GM13976 (cell line): ENCODE measurements around the gene RAE1.

Experiments used
- DNase-seq: peaks from one replicate; pipeline ENCODE4 v3.0.0; 2012; ENCODE audit warnings: low spot score
- in situ Hi-C: fragments of 300-500 bp; cut with MboI; formaldehyde crosslinking; loops from one replicate; pipeline ENCODE4 v1.12.0; 2022; ENCODE audit warnings: low sequenced_read_pairs, mixed read lengths, inconsistent platforms; ENCODE audit not compliant: unreplicated experiment
- TF ChIP-seq, protein P1 (sequence below): IDR thresholded peaks from 2 replicates; pipeline ENCODE4 v1.5.1; 2012; ENCODE audit warnings: borderline replicate concordance, mild to moderate bottlenecking; ENCODE audit not compliant: insufficient read depth; ENCODE audit errors: extremely low read depth, missing control alignments, control extremely low read depth

RAE1 gene

DNA sequence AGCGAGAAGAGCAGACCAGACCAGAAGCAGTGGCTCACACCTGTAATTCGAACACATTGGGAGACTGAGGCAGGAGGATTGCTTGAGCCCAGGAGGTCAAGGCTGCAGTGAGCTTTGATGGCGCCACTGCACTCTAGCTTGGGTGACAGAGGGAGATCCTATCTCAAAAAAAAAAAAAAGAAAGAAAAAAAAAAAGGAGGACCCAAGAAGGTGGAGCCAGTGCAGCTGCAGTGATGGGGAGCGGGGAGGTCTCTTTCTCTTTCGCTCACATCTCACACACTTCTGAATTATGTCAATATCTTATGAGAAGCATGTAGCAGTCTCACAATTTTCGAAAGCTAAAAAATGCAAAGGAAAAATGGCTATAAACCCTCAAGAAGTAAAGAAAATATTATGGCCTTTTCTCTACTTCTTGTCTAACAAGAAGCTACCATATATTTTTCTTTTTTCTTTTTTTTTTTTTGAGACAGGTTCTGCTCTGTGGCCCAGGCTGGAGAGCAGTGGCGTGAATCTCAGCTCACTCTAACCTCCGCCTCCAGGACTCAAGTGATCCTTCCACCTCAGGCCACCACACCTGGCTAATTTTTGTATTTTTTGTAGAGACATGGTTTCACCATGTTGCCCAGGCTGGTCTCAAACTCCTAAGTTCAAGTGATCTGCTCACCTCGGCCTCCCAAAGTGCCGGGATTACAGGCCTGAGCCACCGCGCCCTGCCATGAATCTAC lies 25.3 kb upstream of the RAE1 start:
- TF ChIP-seq, protein P1, sequence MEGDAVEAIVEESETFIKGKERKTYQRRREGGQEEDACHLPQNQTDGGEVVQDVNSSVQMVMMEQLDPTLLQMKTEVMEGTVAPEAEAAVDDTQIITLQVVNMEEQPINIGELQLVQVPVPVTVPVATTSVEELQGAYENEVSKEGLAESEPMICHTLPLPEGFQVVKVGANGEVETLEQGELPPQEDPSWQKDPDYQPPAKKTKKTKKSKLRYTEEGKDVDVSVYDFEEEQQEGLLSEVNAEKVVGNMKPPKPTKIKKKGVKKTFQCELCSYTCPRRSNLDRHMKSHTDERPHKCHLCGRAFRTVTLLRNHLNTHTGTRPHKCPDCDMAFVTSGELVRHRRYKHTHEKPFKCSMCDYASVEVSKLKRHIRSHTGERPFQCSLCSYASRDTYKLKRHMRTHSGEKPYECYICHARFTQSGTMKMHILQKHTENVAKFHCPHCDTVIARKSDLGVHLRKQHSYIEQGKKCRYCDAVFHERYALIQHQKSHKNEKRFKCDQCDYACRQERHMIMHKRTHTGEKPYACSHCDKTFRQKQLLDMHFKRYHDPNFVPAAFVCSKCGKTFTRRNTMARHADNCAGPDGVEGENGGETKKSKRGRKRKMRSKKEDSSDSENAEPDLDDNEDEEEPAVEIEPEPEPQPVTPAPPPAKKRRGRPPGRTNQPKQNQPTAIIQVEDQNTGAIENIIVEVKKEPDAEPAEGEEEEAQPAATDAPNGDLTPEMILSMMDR = no peak
- in situ Hi-C loops = loop anchor here (10.0 kb wide), 1 partner anchor 241 kb away; no protein-coding TSS in a partner anchor
- no peak for DNase-seq

DNA sequence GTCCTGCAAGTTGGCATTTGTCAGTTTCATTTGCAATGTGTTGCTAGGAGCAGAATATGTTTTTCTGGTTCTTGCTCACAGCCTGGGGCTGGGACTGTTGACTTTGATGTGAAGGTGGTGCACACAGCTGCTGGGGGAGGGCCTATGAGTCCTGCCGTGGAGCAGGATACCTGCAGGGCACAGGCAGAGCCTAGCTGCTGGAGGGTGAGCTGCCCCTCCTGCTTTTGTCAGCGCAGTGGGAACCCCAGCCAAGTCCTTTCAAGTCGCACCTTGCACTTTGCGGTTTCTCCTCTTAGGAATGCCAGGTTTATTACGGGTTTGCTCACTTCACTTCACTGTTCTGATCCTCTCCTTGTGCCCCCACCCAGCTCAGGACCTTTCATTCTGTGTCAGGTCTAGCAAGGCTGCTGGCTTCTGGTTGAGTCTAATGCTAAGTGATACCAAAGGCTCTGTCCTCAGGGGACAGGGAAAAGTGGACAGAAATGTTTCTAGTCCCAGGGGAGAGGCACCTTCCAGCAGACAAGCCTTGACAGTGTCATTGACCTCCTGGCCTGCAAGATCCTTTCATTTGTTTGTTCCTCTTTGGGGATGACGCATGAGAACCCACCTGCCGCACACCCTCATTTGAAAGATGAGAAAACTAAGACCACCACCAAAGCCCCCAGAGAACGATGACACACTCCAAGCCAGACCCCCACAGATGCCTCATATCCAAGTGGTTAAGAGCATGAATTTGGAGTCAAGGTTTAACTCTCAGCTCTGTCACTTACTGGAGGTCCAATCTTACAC lies 24.2 kb upstream of the RAE1 start:
- no peak for DNase-seq
- in situ Hi-C loops = loop anchor here (10.0 kb wide), 1 partner anchor 242 kb away; no protein-coding TSS in a partner anchor

DNA sequence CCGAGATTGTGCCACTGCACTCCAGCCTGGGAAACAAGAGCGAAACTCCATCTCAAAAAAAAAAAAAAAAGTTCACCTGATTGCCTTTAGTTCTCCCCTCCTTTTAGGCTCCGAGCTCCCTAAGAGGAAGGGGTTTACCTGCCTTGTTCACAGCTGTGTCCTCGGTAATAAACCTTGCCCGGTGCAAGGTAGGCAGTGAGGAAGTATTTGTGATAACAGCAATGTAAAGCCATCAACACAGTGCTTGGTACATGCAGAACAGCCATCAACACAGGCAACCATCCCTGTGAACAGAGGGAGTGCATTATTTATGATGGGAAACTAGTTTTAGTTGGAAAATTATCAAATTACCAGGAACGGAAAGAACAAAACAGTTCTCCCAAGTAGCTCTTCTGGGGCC lies 23.2 kb upstream of the RAE1 start:
- TF ChIP-seq, protein P1 = no peak
- DNase-seq = no peak
- in situ Hi-C loops = loop anchor here (10.0 kb wide), 1 partner anchor 243 kb away; no protein-coding TSS in a partner anchor

More for the DNA sequence above, 24.2 kb upstream of the RAE1 start:
- TF ChIP-seq, protein P1 = no peak

DNA sequence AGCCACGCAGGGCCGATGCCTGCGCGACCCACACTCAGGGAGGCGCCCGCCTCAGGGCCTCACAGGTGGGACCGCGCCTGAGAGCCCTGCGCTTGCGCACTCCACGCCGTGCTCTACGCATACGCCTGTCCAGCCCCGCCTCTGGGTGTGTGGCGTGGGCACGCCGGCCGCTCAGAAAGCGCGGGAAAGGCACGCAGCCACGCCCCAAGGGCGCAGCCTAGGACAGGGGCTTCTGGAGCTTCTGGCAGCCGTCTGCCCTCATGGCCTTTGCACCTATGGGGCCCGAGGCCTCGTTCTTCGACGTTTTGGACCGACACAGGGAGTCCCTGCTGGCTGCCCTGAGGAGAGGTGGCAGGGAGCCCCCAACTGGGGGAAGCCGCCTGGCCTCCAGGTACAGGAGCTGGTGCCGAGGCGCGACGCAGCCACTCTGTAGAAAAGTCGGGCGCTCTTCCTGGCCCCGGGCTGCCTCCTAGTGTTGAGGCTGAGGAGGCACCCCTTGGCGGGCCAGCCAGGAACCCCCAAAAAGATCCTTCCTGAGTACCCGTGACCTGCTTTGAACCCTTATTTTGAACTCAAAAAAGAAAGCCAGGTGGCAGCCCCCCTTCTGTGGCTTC lies 21.3 kb upstream of the RAE1 start, which contains the start of gene SPO11:
SPO11 (plus strand) TSS at position 196 of the 614 bp plus-strand sequence; CDS start at position 261, 65 bp downstream.
- in situ Hi-C loops = loop anchor here (10.0 kb wide), 1 partner anchor 245 kb away; no protein-coding TSS in a partner anchor
- no peak for DNase-seq
- TF ChIP-seq, protein P1 = no peak

DNA sequence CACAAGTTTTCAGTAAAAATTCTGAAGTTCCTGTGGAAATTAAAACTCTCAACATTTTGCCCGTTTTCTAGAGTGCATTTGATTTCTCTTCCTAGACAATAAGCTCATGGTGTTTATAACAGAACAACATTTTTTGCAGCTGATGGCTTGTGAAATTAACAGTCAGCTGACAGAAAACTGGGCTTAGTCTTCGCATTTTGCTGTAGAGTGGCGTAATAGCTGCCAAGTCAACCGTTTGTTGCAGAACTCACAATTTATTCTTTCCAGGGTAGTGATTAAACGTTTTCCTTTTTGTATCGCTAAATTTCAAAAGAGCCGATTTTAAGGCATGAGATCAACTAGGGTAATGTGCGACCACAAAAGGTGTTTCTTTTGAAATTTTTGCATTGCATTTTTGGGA lies 20.1 kb upstream of the RAE1 start:
- TF ChIP-seq, protein P1 = no peak
- in situ Hi-C loops = no loop called here
- no peak for DNase-seq
